Fibroblast of pulmonary artery (primary cell): ENCODE data around the gene IGF1R.

ENCODE experiments used
- DNase-seq: peaks from one replicate; pipeline ENCODE4 v3.0.0-alpha.2; 2010; ENCODE audit warnings: low read depth
- H3K4me3 ChIP-seq: replicated peaks from 2 replicates; pipeline ENCODE4 v1.5.1; 2011; ENCODE audit warnings: low read depth, mild to moderate bottlenecking, control low read depth, low read length, moderate library complexity
- CTCF ChIP-seq: IDR thresholded peaks from 2 replicates; pipeline ENCODE4 v1.5.1; 2011; ENCODE audit warnings: mild to moderate bottlenecking, control low read depth, low read length, inconsistent platforms; ENCODE audit errors: missing control alignments

The IGF1R gene

DNA sequence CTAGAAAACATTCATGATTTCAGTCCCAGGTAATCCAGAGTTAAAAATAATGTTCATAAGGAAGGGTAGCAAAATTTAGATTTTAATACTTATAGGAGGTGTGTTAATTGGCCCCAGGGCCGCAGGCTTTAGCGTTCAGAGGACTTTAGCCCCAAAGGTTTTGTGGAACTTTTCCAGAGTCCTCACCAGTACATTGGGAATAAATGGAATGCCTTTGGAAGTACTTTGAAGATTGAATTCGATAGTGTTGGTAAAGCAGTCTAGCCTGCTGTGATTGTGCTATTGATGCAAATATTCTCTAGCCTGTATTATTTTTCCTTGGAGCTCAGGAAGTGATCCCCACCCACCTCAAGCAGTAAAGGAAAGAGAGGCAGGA, 137.1 kb downstream of the IGF1R start:
- no peak for DNase-seq
- TF ChIP-seq CTCF = no peak
- no peak overlapping the region for H3K4me3 ChIP-seq

- DNase-seq = no peak
- no peak for TF ChIP-seq CTCF
- no peak overlapping the region for H3K4me3 ChIP-seq
Observed at GRCh38 chr15:98785807-98786621, 137.7 kb downstream of the IGF1R start.

- DNase-seq = no peak
- no peak overlapping the region for H3K4me3 ChIP-seq
- TF ChIP-seq CTCF = no peak
Observed at GRCh38 chr15:98786717-98787116, 138.4 kb downstream of the IGF1R start.

DNA sequence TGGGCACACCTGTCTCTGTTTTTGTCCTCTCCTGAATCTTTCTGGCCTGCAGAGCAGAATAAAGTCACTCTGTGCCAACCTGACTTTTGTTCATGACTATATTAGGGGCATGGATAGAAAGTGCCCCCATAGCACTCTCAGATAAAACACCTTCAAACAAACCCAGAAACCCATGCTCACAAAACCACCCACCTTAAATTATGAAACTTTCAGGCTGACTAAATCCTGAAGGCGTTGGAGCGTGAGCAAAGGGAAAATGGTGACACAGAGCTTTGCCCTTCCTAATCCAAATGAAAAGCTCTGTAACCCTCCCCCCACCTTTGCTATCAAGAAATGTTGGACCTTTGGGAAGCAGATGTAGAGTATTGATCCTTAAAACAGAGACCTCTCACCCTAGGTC, 138.9 kb downstream of the IGF1R start:
- TF ChIP-seq CTCF = no peak
- no peak overlapping the region for H3K4me3 ChIP-seq
- no peak for DNase-seq

DNA sequence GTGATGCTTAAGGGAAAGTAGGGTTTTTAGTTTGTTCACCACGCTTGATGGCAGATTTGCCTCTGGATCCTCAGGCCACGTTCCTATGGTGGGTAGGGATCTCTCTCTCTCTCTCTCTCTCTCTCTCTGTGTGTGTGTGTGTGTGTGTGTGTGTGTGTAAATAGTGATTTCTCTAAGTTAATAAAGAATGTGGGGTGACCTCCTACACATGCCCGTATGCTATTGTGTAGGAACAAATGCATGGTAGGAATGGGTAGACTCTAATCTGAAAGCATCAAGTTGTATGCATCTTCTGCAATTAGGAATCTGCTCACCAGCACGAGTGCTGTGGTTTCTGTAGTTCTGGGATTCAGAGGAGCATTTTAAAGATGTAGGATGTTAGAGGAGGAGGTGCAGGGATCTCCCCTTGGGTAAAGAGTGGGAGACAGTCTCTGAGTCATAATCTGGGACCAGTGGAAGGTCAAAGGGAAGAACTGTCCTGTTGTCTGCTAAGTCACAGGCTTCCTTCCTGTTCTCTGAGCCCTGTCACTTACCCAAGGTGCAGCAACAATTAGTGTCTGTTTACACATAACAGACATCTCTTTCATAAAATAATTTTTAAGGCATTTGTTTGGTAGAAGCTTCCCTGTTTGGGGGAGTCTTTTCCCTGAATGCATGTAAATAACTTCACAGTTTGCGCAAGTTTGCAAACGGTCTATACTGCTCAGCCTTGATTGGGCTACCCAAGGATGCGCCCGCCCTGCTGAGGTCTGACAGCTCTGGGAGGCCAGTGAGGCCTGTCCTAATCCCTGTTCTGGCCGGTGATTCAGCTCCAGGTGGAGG, 139.8 kb downstream of the IGF1R start:
- TF ChIP-seq CTCF = no peak
- no peak for DNase-seq
- no peak overlapping the region for H3K4me3 ChIP-seq

DNA sequence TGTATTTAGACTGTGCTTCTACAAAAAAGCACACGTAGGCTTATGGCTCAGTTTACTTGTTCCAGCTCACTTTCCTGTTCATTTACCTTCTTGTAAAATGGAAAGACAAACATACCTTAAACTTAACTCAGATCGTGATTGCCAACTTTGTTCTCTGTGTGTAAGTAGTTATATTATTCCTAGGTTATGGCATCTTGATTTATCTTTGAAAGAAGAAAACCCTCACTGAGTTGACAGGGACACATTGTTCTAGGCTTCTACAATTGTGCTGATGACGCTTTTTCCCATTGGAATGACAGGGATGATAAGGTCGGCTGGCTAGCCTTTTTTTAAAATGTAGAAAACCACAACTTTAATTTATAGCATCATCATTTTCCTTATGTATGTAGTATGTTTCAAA, 140.7 kb downstream of the IGF1R start:
- no peak for TF ChIP-seq CTCF
- H3K4me3 ChIP-seq = no peak overlapping the region
- DNase-seq = no peak
